Vagina (tissue), 2 donors: ENCODE measurements around the gene TAMALIN.

ENCODE experiments used
- CTCF ChIP-seq, 3 experiments: fragments of 450-650 bp in 2 of 3; fragments of 200-600 bp in 1 of 3; sonication (generic) in 1 of 3; IDR thresholded peaks; one replicate each; pipeline ENCODE4 v1.5.1; 2017 to 2019; ENCODE audit warnings: antibody characterized with exemption in 3 of 3, mild to moderate bottlenecking in 2 of 3, moderate library complexity in 2 of 3
- POLR2A ChIP-seq, 2 donors: fragments of 450-650 bp; IDR thresholded peaks; one replicate each; pipeline ENCODE4 v1.6.1; 2017; ENCODE audit warnings: antibody characterized with exemption in 2 of 2, mild to moderate bottlenecking in 2 of 2, moderate library complexity in 2 of 2
- POLR2AphosphoS5 ChIP-seq, 2 donors: sonication (generic); formaldehyde crosslinking; IDR thresholded peaks; one replicate each; pipeline ENCODE4 v1.9.0; 2017; ENCODE audit warnings: antibody characterized with exemption in 2 of 2, mild to moderate bottlenecking in 2 of 2, low read depth in 1 of 2; ENCODE audit not compliant: insufficient read depth in 1 of 2

- TF ChIP-seq POLR2A (IDR thresholded peaks at IDR 0.05), result no peak
- no peak for TF ChIP-seq CTCF (IDR thresholded peaks at IDR 0.05)
- TF ChIP-seq POLR2AphosphoS5 (IDR thresholded peaks at IDR 0.05; ENCODE audit: insufficient read depth in 1 of 2, low read depth in 1 of 2), result no peak
These were observed 34.3 kb downstream of the TAMALIN start for GRCh38 chr12:52041035-52041434.
